ENCODE results near the gene RIT2.

DNA sequence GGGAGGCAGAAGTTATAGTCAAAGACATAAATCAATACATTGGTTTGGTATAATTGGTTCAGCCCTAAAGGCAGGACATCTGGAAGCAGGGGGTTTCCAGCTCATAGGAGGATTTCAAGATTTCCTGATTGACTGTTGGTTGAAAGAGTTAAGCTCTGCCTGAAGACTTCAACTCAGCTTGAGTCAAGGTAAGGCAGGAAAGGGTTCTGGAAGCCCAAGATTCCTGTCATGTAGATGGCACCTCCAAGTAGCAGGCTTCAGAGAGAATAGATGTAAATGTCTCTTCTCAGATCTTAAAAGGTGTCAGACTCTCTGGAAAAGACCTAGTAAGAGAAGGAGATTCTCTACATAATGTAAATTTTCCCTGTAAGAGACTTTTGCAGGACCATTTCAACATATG, 335.3 kb downstream of the RIT2 start:
- TF ChIP-seq, protein P1, sequence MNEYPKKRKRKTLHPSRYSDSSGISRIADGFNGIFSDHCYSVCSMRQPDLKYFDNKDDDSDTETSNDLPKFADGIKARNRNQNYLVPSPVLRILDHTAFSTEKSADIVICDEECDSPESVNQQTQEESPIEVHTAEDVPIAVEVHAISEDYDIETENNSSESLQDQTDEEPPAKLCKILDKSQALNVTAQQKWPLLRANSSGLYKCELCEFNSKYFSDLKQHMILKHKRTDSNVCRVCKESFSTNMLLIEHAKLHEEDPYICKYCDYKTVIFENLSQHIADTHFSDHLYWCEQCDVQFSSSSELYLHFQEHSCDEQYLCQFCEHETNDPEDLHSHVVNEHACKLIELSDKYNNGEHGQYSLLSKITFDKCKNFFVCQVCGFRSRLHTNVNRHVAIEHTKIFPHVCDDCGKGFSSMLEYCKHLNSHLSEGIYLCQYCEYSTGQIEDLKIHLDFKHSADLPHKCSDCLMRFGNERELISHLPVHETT (tag by site-specific recombination; IDR thresholded peaks at IDR 0.05): no peak
- TF ChIP-seq, protein P2, sequence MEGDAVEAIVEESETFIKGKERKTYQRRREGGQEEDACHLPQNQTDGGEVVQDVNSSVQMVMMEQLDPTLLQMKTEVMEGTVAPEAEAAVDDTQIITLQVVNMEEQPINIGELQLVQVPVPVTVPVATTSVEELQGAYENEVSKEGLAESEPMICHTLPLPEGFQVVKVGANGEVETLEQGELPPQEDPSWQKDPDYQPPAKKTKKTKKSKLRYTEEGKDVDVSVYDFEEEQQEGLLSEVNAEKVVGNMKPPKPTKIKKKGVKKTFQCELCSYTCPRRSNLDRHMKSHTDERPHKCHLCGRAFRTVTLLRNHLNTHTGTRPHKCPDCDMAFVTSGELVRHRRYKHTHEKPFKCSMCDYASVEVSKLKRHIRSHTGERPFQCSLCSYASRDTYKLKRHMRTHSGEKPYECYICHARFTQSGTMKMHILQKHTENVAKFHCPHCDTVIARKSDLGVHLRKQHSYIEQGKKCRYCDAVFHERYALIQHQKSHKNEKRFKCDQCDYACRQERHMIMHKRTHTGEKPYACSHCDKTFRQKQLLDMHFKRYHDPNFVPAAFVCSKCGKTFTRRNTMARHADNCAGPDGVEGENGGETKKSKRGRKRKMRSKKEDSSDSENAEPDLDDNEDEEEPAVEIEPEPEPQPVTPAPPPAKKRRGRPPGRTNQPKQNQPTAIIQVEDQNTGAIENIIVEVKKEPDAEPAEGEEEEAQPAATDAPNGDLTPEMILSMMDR (tag by site-specific recombination; IDR thresholded peaks at IDR 0.05): no peak
- TF ChIP-seq ZBTB1 (tag by site-specific recombination; IDR thresholded peaks at IDR 0.05) (no peak), ZNF24 (tag by site-specific recombination; IDR thresholded peaks at IDR 0.05) (no peak), ZFP3 (tag by site-specific recombination; IDR thresholded peaks at IDR 0.05; ENCODE audit: low read depth) (no peak), ZNF785 (tag by site-specific recombination; IDR thresholded peaks at IDR 0.05) (no peak), REST (tag by site-specific recombination; IDR thresholded peaks at IDR 0.05) (no peak), ZFHX2 (tag by site-specific recombination; conservative IDR thresholded peaks at IDR 0.05) (no peak), ZNF558 (tag by site-specific recombination; IDR thresholded peaks at IDR 0.05) (no peak), ZNF133 (tag by site-specific recombination; IDR thresholded peaks at IDR 0.05) (no peak), ZNF621 (tag by site-specific recombination; IDR thresholded peaks at IDR 0.05) (no peak), GLI2 (tag by site-specific recombination; IDR thresholded peaks at IDR 0.05; ENCODE audit: borderline replicate concordance, low read depth) (no peak)
- TF ChIP-seq, protein P3, sequence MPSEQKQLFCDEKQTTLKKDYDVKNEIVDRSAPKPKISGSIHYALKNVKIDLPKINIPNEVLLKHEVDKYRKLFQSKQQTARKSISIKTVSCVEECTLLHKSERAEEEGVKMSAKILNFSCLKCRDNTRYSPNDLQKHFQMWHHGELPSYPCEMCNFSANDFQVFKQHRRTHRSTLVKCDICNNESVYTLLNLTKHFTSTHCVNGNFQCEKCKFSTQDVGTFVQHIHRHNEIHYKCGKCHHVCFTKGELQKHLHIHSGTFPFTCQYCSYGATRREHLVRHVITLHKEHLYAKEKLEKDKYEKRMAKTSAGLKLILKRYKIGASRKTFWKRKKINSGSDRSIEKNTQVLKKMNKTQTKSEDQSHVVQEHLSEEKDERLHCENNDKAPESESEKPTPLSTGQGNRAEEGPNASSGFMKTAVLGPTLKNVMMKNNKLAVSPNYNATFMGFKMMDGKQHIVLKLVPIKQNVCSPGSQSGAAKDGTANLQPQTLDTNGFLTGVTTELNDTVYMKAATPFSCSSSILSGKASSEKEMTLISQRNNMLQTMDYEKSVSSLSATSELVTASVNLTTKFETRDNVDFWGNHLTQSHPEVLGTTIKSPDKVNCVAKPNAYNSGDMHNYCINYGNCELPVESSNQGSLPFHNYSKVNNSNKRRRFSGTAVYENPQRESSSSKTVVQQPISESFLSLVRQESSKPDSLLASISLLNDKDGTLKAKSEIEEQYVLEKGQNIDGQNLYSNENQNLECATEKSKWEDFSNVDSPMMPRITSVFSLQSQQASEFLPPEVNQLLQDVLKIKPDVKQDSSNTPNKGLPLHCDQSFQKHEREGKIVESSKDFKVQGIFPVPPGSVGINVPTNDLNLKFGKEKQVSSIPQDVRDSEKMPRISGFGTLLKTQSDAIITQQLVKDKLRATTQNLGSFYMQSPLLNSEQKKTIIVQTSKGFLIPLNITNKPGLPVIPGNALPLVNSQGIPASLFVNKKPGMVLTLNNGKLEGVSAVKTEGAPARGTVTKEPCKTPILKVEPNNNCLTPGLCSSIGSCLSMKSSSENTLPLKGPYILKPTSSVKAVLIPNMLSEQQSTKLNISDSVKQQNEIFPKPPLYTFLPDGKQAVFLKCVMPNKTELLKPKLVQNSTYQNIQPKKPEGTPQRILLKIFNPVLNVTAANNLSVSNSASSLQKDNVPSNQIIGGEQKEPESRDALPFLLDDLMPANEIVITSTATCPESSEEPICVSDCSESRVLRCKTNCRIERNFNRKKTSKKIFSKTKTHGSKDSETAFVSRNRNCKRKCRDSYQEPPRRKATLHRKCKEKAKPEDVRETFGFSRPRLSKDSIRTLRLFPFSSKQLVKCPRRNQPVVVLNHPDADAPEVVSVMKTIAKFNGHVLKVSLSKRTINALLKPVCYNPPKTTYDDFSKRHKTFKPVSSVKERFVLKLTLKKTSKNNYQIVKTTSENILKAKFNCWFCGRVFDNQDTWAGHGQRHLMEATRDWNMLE (tag by site-specific recombination; conservative IDR thresholded peaks at IDR 0.05; ENCODE audit: low read depth): no peak
- TF ChIP-seq, protein P4, sequence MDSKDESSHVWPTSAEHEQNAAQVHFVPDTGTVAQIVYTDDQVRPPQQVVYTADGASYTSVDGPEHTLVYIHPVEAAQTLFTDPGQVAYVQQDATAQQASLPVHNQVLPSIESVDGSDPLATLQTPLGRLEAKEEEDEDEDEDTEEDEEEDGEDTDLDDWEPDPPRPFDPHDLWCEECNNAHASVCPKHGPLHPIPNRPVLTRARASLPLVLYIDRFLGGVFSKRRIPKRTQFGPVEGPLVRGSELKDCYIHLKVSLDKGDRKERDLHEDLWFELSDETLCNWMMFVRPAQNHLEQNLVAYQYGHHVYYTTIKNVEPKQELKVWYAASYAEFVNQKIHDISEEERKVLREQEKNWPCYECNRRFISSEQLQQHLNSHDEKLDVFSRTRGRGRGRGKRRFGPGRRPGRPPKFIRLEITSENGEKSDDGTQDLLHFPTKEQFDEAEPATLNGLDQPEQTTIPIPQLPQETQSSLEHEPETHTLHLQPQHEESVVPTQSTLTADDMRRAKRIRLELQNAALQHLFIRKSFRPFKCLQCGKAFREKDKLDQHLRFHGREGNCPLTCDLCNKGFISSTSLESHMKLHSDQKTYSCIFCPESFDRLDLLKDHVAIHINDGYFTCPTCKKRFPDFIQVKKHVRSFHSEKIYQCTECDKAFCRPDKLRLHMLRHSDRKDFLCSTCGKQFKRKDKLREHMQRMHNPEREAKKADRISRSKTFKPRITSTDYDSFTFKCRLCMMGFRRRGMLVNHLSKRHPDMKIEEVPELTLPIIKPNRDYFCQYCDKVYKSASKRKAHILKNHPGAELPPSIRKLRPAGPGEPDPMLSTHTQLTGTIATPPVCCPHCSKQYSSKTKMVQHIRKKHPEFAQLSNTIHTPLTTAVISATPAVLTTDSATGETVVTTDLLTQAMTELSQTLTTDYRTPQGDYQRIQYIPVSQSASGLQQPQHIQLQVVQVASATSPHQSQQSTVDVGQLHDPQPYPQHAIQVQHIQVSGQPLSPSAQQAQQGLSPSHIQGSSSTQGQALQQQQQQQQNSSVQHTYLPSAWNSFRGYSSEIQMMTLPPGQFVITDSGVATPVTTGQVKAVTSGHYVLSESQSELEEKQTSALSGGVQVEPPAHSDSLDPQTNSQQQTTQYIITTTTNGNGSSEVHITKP (tag by site-specific recombination; IDR thresholded peaks at IDR 0.05): no peak
